HG02981 (cell line): ENCODE data around the gene POTEB2.
"Not testable (repeated sequence)": the region's sequence is repeated elsewhere in the genome, so short reads cannot be mapped to it uniquely, and the experiment has no call there.

Experiments
- ATAC-seq: cut with Tn5 transposase; IDR thresholded peaks from one replicate; pipeline ENCODE4 v1.9.1; 2021; ENCODE audit warnings: mild to moderate bottlenecking, moderate library complexity; ENCODE audit not compliant: unreplicated experiment

POTEB2 gene

GRCh38 chr15:20866214-20866613 is at the start of gene POTEB2:
Gene POTEB2 (minus strand): TSS chr15:20866314. CDS start chr15:20866281, 33 bp downstream.
- not testable (repeated sequence) for ATAC-seq

GRCh38 chr15:20879916-20880315 is 13.8 kb upstream of the POTEB2 start:
- ATAC-seq, result not testable (repeated sequence)

GRCh38 chr15:20878464-20878863 is 12.3 kb upstream of the POTEB2 start:
- not testable (repeated sequence) for ATAC-seq

GRCh38 chr15:20877819-20878218 is 11.7 kb upstream of the POTEB2 start:
- not testable (repeated sequence) for ATAC-seq
